Activated CD4-positive, CD25-positive, alpha-beta regulatory T cell treated with anti-CD3 and anti-CD28 coated beads, Interleukin-2, amount 50 U/mL, for 16 hours (primary cell): ENCODE measurements around the gene STXBP4.

ENCODE experiments used
- DNase-seq: peaks from one replicate; pipeline ENCODE4 v3.0.0-alpha.2; 2020; ENCODE audit warnings: low read depth, low spot score

STXBP4 gene

GRCh38 chr17:54971147-54971546 lies 2.6 kb downstream of the STXBP4 start:
- no peak for DNase-seq

DNA sequence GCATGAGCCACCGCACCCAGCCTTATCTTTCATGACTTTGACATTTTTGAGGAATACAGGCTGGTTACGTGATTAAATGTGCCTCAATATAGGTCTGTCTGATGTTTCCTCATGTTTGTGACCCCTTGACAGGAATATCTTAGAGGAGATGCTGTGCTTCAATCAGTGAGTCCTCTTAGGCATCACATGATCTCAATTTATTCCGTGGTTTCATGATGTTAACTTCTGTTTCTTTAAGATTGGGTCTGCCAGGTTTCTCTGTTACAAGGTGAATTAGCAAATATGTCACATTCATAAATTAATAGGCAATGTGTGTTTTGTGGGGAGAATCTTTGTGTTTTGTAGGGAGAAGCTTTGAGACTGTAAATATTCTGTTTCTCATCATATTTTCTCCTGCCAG lies 3.3 kb downstream of the STXBP4 start:
- DNase-seq, result no peak

- no peak for DNase-seq
Observed at GRCh38 chr17:54972406-54973138, 4.0 kb downstream of the STXBP4 start.

- DNase-seq, result no peak
Observed at GRCh38 chr17:54974759-54975158, 6.2 kb downstream of the STXBP4 start.

- no peak for DNase-seq
Observed at GRCh38 chr17:54976316-54976715, 7.8 kb downstream of the STXBP4 start.

DNA sequence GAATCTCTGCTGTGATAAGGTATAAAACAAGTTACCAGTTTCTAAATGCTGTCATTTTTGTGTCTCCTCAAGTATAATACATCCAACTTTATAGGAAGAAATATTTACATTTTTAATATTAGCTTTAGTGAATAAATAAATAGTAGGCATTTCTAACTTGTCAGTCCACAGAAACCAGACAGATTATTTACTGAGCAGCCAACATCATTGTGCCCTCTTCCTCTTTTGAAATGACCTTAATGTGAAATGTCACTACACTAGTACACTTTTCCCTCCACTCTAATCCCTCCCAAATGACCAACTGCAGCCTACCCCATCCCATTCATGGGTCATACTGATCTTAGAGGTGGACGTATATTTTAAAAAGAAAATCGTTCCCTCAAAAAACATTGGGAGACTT lies 9.2 kb downstream of the STXBP4 start:
- DNase-seq, result no peak

GRCh38 chr17:54979657-54980056 lies 11.1 kb downstream of the STXBP4 start:
- no peak for DNase-seq

- DNase-seq, result no peak
Observed at GRCh38 chr17:54980375-54980774, 11.8 kb downstream of the STXBP4 start.

- DNase-seq, result no peak
Observed at GRCh38 chr17:54982399-54982798, 13.8 kb downstream of the STXBP4 start.

- no peak for DNase-seq
Observed at GRCh38 chr17:54983260-54983659, 14.7 kb downstream of the STXBP4 start.

DNA sequence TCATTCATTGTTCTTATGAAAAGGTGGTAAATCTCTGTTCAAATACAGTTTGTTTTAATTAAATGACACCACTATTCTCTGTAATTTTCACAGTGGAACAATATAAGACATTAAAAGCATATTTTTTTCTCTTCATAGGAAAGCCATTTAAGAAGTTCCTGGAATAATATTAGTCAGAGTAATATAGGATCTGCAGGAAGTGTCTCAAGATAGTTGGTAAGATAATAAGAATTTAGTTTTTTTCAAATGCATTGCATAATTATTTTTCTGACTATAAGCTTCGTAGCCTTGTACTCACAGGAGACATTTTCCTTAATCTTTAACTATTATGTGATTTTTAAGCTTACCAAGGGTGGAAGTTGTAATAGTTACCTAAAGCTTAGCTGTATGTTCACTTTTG lies 16.9 kb downstream of the STXBP4 start:
- no peak for DNase-seq

DNA sequence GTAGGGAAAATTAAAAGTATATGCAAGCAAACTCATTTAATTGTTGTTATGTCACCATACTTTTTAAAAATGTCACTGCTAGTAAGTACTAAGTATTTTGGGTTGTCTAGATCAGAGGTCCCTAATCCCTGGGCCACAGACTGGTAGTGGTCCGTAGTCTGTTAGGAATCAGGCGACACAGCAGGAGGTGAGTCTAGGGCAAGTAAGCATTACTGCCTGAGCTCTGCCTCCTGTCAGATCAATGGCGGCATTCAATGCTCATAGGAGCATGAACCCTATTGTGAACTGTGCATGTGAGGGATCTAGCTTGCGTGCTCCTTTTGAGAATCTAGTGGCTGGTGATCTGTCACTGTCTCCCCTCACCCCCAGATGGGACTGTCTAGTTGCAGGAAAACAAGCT lies 21.6 kb downstream of the STXBP4 start:
- DNase-seq, result no peak

GRCh38 chr17:54991567-54991966 lies 23.0 kb downstream of the STXBP4 start:
- DNase-seq, result no peak

DNA sequence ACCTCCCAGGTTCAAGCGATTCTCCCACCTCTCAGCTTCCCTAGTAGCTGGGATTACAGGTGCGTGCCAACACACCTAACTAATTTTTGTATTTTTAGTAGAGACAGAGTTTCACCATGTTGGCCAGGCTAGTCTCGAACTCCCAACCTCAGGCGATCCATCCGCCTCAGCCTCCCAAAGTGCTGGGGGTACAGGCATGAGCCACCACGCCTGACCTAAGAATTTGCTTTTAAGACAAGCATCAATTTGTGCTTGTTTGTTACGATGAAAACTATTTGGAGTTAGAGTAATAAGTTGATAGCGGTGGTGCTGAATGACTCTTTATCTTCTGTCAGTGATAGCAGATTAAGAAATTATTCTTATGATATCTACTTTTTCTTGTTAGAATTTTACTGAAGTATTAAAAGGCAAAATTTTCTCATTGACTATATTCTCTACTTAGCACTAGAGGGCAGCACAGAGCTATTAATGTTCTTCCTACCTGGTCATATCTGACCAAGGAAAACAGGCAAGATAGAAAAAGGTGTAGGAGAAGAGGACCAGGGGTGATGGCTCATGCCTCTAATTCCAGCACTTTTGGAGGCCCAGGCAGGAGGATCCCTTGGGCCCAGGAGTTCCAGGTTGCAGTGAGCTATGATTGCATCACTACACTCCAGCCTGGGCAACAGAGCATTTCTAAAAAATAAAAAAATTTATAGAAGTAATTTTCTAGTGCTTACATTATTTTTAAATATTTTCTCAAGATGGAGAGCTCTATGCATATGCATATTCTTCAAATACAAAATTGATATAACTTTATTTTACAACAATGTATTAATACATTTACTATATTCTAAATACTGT lies 24.5 kb downstream of the STXBP4 start:
- DNase-seq, result no peak

DNA sequence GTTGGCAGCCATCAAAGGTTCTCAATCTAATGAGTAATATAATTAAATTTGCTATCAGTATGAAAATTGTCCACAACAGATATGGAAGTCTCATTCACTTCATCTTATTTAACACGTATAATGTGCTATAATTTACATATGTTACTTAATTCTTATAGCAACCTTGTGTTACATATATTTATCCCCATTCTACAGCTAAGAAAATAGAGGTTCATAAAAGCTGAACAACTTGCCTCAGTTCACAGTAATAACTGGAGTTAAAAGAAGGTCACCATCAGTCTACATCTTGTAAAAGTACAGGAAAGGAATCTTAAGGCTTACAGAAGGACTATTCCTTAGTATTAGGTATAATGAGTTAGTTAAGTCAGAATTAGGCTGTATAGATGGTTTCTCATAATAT lies 27.9 kb downstream of the STXBP4 start:
- DNase-seq, result no peak

DNA sequence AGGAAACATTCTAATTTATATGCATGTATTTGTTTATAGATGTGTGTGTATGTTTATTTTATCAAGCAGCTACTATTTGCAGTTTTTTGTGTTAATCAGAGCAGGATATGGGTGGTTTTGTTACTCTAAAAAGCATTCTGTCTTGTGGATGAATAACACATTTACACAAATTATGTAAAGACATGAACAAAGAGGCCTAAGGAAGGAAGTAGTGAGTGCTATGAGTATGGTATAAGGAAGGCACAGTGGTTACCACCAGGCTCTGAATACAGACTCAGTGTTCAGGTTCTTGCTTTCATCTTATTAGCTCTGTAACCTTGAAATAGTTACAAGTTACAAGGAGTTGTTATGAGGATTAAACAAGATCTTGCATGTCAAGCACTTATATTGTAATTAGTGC lies 33.9 kb downstream of the STXBP4 start:
- no peak for DNase-seq

DNA sequence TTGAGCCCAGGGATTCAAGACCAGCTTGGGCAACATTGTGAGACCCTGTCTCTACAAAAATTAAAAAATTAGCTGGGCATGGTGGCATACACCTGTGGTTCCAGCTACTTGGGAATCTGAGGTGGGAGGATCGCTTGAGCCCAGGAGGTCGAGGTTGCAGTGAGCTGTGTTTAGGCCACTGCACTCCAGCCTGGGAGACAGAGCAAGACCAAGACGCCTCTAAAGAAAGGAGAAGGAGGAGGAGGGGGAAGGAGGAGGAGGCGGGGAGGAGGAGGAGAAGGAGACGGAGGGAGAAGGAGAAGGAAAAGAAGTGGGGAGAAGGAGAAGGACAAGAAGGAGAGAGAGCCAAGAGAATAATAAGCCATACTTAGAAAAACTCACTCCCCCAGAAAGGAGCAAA lies 35.9 kb downstream of the STXBP4 start:
- no peak for DNase-seq

DNA sequence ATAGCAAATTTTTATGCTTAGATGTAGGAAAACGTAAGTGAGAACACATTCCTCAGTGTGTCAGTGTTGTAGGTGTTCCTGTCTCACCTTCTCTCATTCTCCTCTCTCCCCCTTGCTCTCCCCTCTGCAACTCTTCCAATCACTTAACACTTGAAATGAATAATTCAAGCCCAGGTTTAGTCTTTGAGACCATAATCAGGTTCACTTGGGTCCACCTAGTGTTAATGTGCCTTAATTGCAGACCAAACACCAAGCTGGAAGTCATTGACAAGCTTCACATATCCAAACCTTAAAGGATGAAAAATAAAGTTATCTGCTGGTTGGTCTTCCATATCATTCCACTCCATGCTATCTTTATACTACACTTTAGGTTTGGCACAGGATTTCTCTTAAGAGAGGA lies 37.0 kb downstream of the STXBP4 start:
- no peak for DNase-seq

DNA sequence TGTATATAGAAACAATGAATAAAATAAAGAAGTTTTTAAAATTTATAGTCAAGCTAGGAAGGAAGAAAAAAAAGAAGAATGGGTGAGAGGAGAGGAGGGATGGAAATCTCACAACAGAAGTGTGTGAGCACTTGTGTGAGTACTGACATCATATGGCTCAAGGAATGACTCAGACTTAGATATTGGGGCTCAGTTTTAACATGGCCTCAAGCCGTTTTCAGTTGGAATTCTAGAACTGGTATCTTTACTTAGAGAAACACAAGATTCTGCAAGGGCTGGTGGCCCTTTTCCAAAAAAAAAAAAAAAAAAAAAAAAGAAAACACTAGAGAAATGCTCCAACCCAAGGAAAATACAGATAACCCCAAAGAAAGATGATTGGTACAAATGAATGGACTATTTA lies 55.1 kb downstream of the STXBP4 start:
- no peak for DNase-seq

GRCh38 chr17:55037828-55038227 lies 69.3 kb downstream of the STXBP4 start:
- DNase-seq, result no peak

DNA sequence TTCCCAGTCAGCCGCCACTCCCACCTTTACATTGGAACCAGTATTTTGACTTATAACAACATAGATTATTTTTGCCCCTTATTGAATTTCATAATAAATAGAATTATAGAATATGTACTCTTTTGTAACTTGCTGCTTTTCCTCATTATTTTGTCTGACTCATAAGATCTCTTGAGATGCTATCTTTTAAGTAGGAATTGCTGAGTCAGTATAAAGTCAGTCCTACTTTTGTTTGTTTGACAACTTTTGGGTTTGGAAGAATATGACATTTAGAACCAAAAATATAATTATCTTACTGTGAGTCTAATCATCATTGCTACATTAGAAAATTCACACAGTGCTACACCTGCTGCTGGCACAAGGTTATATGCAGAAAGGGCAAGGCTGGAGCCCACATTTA lies 69.7 kb downstream of the STXBP4 start:
- DNase-seq, result no peak

DNA sequence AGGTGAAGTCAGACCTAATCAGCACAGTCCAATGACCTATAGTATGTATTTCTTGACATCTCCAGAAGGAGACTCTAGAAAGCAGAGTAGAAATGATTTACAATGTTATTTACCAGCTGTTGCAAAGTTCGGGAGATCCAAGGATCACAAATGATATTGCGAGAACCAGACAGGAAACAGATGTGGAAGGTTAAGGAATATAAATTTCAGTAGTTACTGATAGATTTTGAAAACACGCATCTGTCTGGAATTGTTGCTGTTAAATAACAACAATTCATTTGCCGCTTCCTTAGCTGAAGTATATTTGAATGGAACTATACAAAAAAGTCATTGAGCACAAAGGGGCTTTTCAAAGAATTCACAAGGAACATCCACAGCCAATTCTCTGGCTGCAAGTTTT lies 72.0 kb downstream of the STXBP4 start:
- DNase-seq, result no peak

DNA sequence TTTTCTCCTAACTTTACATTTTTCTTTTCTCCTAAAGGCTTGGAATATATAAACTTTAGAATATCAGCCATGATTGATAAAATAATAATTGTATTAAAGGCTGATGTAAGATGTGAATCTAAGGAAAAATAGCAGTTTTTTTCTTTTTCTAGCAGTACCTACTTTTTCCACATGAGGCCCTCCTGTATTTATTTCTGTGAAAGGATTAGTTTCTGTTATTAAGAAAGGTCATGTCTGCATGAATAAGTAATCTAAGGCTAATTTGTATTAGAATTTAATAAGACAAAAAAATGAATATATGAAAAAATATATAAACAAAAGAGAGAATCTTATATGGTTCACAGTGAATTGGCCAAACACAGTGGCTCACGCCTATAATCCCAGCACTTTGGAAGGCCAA lies 85.3 kb downstream of the STXBP4 start:
- no peak for DNase-seq
